Fibroblast of skin of left quadriceps (primary cell): ENCODE measurements around the gene RRP7A.
"Not testable (repeated sequence)": the region's sequence is repeated elsewhere in the genome, so short reads cannot be mapped to it uniquely, and the experiment has no call there.

ENCODE experiments used
- DNase-seq, 2 experiments: peaks; one replicate each; pipeline ENCODE4 v3.0.0-alpha.2; 2013; ENCODE audit warnings: low read depth in 2 of 2

Gene RRP7A

GRCh38 chr22:42519525-42520401, at the start of gene RRP7A:
RRP7A (minus strand) TSS chr22:42519796; CDS start chr22:42519786, 10 bp downstream.
- peak; percentile 20 for DNase-seq

DNA sequence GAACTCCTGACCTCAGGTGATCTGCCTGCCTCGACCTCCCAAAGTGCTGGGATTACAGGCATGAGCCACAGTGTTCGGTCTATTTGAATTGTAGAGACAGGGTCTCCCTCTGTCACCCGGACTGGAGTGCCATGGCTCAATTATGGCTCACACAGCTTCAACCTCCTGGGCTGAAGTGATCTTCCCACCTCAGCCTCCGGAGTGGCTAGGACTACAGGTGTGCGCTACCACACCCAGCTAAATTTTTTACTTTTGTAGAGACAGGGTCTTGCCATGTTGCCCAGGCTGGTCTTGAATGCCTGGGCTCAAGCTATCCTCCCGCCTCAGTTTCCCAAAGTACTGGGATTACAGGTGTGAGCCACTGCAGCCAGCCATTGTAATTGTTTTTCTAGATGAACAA, 48.4 kb upstream of the RRP7A start:
- not testable (repeated sequence) for DNase-seq

GRCh38 chr22:42565956-42566355, 46.4 kb upstream of the RRP7A start:
- no peak for DNase-seq

DNA sequence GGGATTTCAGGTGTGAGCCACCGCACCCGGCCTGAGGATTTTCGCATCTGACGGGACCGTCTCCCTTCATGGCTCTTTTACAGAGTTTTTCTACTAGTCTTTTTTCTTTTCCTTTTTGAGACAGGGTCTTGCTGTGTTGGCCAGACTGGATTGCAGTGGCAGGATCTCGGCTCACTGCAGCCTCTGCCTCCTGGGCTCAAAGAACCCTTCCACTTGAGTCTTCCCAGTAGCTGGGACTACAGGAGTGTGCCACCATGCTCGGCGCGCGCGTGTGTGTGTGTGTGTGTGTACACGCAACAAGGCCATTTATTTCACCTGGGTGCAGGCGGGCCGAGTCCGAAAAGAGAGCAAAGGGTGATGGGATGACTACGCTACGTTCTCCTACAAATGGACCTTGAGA, 45.1 kb upstream of the RRP7A start:
- no peak for DNase-seq

GRCh38 chr22:42563943-42564342, 44.3 kb upstream of the RRP7A start:
- not testable (repeated sequence) for DNase-seq

- DNase-seq = no peak
Measured at GRCh38 chr22:42562684-42563083, 43.1 kb upstream of the RRP7A start.

GRCh38 chr22:42562279-42562678, 42.7 kb upstream of the RRP7A start:
- DNase-seq = no peak

DNA sequence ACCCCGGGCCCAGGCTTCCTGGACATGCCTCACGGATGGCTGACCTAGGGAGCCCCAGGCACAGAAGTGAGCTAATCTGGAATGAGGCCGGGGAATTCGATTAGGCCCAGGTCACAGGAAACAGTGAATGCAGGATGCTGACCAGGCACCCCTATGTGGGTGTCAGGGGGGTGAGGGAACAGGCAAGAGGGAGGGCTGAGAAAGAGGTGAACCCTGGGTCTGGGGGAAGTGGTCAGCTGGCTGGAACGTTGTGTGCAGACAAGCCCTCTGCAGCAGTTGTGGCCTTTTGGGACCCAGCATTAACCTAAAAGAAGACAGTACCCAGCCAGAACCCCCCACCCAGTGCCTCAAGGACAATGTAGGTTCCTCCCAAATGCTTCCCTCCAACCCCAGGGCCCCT, 42.3 kb upstream of the RRP7A start:
- DNase-seq = no peak

DNA sequence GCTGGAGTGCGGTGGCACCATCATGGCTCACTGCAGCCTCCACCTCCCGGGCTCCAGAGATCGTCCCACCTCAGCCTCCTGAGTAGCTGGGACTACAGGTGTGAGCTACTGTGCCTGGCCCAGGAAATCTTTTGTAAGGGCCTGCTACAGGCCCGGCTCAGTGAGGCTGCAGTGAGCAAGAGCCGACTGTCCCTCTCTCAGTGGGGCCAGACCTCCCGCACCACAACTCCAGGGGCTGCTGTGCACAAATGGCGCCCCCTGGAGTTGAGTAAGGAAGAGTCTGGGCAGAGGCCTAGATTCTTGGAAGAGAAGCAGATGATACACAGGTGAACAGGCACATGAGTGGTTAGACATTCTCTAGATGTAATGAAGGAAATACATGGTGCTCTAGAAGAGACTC, 41.2 kb upstream of the RRP7A start:
- DNase-seq = no peak

GRCh38 chr22:42560381-42560780, 40.8 kb upstream of the RRP7A start:
- DNase-seq = no peak

DNA sequence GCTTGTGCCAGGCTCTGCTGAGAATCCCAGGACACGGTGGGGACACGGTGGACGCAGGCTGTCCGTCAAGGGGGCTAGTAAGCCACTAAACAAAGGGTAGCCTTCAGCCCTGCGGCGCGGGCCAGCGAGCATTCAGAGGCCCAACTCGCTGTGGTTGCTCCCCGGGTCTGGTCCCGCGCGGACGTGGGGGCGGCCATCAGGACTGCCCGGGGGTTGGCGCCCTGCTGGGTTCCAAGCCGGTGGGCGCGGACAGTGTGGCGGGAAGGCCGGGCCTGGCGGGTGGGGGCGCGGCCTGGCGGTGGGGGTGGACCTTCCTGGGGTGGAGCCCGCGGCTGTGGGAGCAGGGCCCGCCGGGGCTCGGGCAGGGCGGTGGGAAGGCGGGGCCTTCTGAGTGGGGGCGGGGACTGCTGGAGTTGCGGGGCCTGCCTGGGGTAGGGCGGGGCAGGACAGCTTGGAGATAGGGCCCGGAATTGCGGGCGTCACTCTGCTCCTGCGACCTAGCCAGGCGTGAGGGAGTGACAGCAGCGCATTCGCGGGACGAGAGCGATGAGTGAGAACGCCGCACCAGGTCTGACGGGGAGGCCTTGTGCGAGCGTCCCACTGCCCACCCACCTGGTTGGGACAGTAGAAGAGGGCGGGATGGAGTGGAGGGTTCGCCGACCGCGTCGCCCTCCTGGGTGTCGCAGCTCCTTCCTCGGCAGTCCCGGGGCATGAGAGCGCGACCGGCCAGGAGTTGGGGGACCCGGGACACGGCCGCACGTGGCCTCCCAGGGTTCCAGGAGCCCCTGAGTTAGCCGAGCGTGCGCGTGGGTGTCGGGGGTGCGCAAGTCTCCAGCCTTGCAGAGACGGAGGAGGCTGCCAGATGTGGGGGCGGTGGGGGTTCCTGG, 34.1 kb upstream of the RRP7A start, which contains the start of gene SERHL2:
Gene SERHL2 (plus strand): TSS at position 482 of the 887 bp plus-strand sequence. CDS start 65 bp downstream, at position 547.
- DNase-seq = peak; percentile 49 to 54

- DNase-seq = not testable (repeated sequence)
Measured at GRCh38 chr22:42552294-42552647, 32.7 kb upstream of the RRP7A start.

DNA sequence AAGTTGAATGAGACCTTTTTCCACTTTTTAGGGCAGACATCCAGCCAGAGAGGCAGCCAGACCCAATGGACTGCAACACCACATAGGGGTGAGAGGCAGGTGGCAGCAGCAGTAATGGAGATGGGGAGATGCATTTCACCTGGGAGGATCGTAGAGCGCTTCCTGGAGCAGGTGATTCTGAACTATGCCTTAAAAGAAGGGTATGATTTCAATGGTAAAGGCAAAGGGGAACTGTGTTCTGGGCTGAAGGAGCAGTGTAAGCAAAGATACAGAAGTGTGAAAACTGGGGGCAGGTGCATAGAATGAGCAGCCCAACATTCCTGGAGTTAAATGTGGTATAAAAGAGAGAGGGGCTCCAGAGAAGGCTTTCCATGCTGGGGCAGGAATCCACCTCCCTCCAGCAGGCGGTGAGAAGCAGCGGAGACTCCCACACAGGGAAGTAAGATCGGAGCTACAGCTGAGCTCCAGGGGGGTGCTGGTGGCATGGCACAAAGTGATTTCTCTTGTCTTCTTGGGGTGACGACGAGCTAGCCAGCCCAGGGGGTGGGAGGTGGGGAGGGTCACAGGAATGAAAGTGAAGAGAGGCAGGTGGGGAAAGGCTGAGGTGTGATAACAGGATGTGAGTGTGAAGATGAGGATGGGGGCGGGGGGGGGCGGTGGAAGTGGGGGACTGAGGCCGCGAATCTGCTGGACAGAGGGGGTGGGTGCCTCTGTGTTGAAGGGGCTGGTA, 29.9 kb upstream of the RRP7A start:
- no peak for DNase-seq

DNA sequence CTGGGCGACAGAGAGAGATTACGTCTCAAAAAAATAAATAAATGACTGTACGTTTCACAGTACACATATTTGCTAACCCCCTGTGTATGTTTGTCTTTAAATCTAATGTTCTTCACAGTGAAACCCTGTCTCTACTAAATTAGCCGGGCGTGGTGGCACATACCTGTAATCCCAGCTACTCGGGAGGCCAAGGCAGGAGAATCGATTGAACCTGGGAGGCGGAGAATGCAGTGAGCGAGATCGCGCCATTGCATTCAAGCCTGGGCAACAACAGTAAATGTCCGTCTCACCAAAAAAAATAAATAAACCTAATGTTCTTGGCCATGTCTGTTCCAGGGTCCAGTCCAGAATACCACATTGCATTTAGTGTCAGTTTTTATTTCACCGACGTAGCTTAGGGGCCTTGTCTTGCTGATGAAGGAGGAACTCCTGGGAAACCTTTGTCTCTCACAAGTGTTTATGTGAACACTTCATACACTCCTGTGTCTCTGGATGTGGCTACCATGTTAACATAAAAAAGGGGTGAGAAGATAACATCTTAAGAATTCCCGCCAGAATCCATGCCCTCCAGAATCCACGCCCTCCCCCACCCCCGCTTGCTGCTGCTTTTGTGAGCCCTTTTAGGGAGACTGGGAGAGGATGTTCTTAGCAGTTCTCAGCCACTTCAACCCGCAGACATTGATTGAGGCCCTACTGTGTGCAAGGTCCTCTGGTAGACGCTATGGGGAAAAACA, 29.2 kb upstream of the RRP7A start:
- no peak for DNase-seq

DNA sequence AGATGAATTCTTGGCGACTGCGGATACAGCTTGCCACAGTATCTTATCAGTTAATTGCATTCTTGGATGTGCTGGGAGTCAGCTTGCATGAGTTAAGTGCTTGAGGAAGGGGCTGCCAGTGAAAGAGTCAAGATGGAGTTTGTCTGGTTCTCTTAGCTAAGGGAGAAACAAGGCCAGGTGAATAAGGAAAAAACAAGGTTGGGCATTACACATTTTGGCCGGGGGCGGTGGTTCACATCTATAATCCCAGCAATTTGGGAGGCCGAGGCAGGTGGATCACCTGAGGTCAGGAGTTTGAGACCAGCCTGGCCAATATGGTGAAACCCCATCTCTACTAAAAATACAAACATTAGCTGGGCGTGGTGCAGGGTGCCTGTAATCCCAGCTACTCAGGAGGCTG, 28.5 kb upstream of the RRP7A start:
- DNase-seq = not testable (repeated sequence)

DNA sequence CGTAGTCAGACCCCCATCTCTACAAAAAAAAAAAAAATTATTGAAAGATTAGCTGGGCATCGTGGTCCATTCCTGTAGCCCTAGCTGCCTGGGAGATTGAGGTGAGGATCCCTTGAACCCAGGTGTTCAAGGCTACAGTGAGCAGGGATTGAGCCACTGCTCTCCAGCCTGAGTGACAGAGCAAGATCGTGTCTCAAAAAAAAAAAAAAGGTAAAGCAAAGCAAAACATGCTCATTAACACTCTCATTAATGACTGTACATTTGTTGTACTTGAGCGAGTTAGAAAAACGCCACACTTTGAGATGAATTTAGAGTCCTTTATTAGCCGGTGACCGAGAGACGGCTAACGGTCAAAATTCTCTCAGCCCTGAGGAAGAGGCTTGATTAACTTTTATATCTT, 28.0 kb upstream of the RRP7A start:
- DNase-seq = no peak

DNA sequence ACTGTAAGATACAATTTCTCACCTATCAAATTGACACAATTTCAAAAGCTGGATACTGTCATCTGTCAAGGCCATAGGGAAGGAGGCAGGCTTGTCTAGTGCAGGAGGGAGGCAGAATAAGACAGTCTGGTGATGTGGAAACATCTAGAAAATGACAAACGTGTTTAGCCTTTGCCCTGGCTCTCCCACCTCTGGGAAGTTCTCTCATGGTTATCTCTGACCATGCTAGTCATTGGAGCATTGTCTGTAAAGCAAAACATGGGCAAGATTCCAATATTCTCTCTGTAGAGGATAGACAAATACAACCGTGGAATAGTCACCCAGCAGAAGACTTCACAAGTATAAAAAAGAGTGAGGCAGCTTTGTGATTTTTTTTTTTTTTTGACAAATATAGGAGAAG, 25.1 kb upstream of the RRP7A start:
- DNase-seq = no peak

- DNase-seq = not testable (repeated sequence)
Measured at GRCh38 chr22:42539236-42539771, 19.7 kb upstream of the RRP7A start.

GRCh38 chr22:42537199-42537831, 17.7 kb upstream of the RRP7A start:
- not testable (repeated sequence) for DNase-seq

- DNase-seq = not testable (repeated sequence)
Measured at GRCh38 chr22:42536634-42537033, 17.0 kb upstream of the RRP7A start.
